ENCODE results near the gene KARS1.
"Not testable (repeated sequence)": the region's sequence is repeated elsewhere in the genome, so short reads cannot be mapped to it uniquely, and the experiment has no call there.

The KARS1 gene

DNA sequence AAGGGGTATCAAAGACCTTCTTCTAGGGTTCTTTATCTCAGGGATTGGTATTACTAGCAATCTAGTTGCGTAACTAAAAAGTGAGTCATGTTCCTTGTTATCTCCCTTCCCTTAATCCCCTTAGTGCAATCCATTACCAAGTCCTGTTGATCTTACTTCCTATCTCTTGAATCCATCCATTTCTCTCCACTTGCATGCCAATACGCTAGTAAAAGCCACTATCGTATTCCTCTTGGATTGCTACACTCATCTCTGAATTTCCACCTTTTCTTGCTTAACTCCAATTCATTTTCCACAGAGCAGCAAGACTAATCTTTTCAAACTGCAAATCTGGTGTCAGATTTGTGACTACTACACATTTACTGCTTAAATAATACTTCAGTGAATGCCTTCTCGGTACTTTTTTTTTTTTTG, 22.5 kb downstream of the KARS1 start:
- DNase-seq (ENCODE audit: low read depth), result no peak

DNA sequence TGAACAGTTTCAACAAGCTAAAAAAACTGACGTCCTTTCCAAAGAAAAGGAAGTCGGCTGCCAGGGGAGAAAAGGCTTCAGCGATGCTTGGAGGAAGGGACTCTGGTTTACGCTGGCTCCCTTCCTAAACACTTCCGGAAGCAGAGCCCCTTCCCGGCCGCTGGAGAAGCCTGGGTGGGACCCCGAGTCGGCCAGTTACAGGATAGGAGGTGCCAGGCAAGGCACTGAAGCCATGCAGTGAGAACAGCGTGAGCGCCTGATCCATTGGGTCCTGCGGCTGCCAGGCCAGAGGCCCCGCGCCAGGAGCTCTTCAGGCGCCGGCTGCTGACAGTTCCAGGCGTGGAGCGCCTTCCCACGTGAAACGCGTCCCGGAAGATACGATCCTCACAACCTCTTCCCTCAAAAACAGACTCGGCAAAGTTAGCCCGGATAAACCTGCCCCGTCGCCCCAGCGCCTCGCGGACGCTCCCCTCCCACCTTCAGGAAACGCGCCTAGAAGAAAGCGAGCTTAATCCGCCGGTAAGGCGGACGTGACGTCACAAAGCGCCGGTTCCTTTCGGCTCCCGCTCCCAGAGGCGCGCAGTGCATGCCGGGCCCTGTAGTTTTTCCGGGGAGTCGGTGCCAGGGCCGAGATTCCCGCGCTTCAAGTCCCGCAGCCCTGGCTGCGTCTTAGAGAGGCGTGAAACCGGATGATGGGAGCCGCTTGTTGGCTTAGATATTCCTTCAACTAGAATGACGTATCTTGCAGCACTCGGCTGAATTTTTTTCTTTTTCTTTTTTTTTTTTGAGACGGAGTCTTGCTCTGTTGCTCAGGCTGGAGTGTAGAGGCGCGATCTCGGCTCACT, 24.5 kb downstream of the KARS1 start, which contains the start of gene ADAT1:
ADAT1 (minus strand) TSS at position 521 of the 845 bp plus-strand sequence. CDS start 2,482 bp downstream, outside the sequence.
- DNase-seq (ENCODE audit: low read depth), result peak; percentile 96

DNA sequence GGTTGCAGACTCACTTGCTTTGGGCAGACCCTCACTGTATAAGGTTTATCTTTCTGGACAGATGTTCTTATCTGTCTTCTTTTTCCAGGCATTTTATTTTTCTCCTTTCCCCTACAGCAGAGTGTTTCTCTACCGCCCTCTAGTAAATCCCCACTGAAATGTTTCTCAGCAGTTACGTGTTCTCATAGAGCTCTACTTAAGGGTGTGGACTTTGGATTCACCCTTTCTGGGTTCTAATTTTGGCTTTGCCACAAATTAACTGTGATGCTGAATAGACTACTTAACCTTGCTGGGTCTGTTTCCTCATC, 26.3 kb downstream of the KARS1 start:
- no peak for DNase-seq (ENCODE audit: low read depth)

DNA sequence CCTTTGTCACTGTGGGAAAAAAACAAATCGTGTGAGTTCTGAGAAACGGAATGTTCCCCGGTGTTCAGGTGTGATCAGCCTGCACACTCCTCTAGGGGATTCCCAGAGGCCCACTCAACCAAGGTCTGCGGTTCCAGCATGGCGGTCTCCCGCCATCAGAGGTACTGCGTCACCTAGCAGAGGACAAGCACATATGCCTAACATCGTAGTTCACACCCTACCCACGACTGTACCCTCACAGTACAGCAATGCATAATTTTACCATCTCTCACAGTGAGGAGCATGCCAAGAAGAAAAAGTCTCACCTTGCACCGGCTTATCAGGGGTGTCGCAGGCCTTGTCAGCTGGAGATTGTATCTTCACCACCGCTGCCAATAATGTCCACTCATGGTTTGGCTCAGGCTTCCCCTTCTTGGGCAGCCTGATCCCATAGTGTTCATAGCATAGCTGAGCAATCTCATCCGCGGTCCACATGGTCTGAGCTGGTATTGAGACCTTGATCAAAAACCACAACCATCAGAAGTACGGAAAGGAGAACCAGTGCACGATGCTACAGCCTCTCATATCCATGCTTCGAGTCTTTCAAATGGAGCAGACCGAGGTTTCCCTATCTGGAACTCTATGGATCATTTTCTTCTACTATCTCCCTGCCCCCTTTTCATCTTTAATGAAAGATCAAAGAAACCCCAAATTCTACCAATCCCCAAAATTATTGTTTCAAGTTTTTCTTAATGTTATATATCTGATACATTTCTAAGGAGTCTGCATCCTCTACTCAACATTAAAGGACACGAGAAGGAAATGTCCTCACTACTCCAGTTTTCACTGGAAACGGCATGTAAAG, 26.9 kb downstream of the KARS1 start:
- DNase-seq (ENCODE audit: low read depth), result peak; percentile 20

DNA sequence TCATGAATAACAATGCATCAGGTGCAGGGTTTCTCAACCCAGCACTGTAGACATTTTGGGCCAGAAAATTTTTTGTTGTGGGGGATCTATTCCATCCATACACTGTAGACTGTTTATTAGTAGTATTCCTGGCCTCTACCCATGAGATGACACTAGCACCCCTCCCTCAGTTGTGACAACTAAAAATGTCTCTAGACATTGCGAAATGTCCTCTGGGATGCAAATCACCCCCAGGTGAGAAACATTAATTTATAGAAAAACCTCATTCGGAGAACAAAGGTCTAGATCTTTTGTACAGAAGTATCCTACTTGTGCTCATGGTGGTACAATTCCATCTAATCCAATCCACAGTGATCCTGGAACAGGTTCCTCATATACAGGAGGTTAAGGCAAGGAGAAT, 28.7 kb downstream of the KARS1 start:
- no peak for DNase-seq (ENCODE audit: low read depth)

DNA sequence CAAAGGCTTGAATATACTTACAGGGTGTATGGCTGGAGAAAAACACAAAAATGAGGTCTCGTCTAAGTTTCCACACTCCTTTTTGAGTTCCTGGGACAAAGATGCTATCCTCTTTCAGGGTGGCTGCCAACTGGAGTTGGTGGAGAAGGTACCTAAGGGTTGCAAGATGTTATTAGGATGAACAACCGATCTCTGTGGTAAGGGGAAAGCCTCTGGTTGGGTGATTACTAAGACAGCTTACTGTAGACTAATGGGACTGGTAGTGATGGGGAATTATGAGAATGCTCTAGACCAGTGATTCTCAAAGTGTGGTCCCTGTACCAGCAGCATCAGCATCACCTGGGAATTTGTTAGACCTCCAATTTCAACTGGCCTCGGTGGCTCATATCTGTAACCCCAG, 30.3 kb downstream of the KARS1 start:
- no peak for DNase-seq (ENCODE audit: low read depth)

DNA sequence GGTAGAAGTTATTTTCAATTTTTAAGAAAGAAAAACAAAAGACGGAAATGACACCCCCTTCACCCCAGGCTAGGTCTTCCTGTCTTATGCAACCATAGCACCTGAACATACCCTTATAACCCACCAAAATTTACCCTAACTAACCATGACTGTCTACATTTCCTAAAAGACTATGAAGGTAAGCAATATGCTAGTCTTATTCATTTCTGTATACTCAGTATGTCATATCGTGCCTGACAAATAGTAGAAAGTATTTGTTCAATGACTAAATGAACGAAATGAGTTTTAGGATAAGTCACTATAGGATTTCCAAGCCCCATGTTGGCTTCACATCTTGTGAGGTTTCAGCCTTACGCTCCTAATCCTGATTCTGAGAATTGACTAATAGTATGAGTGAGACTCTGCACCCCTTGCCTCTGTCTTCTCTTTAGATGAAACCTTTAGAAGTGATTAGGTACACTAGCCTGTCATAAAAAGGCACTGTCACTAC, 30.9 kb downstream of the KARS1 start:
- no peak for DNase-seq (ENCODE audit: low read depth)

DNA sequence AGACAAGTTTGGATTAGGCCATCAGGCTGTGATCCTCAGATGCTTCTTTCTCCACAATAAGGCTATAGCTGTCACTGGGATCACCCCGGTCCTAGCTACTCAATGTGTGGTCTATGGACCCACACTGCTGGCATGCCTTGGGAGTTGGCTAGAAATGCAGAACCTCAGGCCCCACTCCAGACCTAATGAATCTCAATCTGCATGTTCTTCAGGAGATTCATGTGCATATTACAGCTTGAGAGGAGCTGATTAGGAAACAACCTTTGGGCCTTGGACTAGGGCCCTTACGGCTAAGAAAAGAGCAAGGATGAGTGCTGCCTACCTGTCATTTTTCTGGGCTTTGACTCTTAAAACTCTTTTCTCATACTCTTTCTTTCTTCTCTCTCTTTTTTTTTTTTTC, 31.8 kb downstream of the KARS1 start:
- no peak for DNase-seq (ENCODE audit: low read depth)

DNA sequence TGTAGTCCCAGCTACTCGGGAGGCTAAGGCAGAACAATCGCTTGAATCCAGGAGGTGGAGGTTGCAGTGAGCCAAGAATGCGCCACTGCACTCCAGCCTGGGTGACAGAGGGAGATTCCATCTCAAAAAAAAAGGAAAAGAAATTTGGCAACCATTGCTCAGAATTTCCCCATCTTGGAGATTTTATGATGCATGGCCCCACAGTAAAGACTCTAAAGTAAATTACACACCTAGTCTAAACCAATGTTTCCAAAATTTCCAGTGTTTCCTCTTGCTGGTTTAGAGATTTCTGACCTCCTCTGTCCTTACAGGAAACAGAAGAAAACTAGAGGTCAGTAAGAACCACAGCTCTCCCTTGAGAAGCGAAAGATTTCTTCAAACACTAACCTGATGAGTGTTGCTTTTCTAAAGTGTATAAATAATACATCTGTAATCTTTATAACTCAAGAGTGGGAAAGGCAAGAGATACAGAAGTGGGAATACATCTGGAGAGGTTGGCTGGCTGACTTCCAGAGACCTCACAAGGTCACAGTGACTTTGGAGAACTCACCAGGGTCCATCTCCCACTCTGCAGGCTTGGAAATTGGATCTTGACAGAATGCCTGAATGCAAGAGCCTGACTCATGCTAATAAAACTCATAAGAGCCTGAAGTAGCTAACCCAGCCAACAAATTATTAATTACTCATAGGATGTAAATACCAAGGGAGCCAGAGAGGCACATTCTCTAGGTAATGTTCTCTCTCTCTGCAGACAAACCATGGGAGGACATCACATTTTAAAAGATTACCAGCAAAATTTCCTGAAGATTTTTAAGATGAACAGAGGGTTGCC, 33.2 kb downstream of the KARS1 start:
- DNase-seq (ENCODE audit: low read depth), result no peak

DNA sequence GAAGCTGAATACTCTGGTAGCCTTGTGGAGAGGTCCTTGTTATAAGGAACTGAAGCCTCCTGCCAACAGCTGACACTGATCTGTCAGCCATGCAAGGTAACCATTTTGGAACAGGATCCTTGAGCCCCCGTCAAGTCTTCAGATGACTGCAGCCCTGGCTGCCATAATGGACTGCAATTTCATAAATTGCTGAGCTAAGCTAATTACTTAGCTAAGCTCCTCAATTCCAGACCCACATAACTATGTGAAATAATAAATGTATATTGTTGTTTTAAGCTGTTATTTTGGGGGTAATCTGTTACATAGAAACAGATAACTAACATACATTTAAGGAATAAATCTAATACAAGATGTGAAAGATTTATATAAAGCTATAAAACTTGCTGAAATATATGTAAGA, 41.0 kb downstream of the KARS1 start:
- DNase-seq (ENCODE audit: low read depth), result no peak

DNA sequence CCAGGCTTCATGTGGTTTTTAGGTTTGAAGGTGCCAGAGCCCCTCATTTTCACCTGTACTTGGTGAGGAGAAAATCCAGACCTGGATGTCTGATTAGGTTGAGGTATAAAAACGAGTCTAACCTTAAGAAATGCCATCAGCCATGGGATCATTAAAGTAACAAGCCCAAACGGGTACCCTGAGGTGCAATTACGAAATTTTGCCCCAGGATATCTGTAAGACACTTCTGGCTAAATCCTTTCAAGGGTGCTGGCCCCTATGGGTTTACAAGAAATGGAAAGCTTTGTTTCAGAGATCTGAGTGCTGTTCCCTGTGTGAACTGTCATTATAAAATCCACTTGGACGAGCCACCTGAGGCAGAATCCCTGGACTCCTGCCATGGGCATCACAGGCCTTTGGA, 44.2 kb downstream of the KARS1 start:
- DNase-seq (ENCODE audit: low read depth), result no peak

DNA sequence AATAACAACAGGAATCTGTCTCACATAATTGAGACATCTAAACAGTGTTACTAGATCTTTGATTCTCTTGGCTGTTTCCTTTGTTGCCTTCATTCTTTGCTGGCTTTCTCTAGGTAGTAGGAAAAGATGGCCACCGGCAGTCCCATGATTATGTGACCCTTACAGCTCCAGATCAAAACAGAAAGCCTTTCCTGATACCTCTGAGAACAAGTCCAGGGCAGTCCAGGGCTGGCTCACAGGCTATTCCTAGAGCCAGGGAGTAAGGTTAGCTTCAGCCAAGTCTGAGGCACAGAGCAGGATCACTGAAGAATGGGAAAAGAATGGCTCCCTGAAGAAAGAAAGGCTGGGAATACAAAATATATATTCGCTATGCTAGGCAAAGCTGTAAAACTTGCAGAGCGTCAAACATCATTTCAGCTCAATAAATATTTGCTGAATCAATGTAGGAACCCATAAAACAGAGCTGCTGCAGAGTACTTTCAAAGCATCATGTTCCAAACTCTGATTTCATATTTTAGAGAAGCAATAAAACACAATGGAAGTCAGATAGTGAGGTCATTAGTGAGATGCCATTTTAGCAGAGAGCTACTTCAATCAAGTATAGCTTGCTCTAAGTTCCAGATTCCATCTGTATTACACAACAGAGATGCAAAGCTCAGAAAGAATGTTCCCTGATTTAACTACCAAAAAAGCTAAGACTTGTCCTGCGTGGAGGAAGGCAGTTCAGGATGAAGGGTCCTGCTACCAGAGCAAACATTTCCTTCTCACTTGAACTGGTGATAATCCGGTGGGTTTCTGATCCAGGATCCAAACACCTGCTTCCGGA, 47.8 kb downstream of the KARS1 start:
- no peak for DNase-seq (ENCODE audit: low read depth)

DNA sequence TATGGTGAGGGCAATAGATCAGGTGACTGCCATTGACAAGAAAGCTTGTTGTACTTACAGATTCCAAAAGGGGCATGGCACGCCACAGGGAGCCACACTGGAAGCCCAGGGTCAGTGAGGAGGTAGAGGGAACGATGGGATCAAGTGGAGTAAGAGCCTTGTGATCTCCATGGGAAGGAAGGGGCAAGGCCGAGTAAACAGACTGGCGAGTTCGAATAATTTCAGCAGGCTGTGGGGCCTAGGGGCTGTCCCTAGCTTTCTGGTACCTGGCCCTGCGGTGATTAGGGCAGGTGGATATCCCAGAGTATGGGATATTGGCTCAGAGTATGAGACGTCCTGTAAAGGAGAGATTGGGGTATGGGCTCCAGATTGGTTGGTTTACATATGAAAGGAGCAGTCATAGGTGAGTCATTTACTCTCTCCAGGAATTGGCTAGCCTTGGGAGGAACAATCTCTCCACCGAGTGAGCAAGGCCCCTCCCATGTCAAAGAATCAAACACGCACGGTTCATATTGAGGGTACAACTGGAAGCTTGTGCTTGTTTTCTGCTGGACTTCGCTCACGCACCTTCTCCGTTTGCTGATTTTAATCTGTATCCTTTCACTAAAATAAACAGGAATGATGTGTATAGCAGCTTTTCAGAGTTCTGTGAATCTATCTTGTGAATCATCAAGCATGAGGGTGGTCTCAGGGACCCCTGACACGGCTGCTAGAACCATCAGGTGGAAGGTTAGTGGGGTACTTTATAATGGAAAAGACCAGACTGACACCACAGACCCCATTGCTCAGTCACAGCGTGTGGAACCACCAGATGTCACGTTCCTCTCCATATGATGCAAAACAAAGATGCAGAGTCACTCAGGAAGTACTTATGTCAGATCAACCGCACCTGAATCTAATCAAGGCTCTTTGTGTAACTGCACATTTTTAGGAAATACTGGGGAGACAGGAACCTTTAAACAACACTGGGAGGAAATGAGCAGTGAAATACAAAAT, 53.3 kb downstream of the KARS1 start:
- DNase-seq (ENCODE audit: low read depth), result no peak

DNA sequence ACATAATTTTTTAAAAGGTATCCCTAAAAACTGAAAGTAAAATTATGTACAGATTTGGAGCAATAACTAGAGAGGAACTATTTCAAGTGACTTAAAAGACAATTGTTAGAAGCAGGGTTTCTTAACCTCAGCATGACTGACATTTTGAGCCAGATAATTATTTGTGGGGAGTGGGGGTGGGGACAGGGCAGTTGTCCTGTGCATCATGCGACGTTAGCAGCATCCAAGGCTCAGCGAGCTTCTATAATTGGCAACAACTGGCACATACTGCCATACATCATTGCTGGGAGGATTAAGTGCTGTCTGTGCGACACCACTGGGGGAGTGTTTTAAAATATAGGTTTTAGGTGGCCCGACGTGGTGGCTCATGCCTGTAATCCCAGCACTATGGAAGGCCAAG, 54.2 kb downstream of the KARS1 start:
- DNase-seq (ENCODE audit: low read depth), result no peak

DNA sequence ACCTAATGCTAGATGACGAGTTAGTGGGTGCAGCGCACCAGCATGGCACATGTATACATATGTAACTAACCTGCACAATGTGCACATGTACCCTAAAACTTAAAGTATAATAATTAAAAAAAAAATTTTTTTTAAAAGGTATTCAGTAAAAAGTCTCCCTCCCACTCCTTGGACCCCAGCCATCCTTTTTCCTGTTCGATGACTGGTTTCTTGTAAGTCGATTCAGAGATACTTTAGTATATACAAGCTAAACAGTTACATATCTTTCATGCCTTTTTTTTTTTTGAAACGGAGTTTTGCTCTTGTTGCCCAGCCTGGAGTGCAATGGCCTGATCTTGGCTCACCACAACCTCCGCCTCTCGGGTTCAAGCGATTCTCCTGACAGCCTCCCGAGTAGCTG, 55.5 kb downstream of the KARS1 start:
- not testable (repeated sequence) for DNase-seq (ENCODE audit: low read depth)

DNA sequence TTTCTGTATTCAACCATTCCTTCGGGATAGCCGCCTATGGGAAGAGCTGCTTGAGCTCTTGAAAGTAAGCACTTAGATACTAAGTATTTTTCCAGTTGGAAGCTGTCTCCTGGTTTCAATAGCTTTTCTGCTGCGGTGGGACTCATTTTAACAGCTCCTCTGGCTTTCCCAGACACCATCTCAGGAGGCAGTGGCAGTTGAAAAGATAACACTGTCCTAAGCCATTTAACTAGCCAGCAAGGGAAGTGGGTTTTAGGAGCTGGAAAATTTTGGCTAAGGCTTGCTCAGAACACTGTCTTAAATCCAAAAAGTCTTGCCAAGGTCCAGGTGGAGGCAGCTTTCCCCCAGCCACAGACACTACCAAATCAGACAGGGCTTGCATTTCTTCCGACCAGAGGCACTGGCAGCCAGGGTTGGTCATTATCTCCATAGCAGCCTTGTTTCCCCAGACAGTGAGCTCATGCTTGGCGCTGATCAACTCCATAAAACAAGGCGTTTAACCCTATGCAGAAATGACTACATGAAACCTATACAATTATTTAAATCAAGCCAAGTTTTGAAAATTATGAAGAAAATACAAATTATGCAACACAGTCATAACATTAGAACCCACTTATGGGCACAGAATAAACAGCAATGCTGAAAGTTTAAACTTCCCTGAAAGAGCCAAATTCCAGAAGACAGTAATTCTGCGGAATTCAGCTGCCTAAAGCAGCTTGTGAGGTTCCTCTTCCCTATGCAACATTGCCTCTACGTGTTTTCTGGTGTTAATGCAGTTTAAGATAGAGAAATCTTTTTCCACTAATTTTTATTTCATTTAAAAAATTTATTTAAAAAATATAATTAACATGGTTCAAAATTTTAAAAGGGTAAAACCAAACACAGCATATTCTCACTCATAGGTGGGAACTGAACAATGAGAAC, 56.3 kb downstream of the KARS1 start:
- no peak for DNase-seq (ENCODE audit: low read depth)

DNA sequence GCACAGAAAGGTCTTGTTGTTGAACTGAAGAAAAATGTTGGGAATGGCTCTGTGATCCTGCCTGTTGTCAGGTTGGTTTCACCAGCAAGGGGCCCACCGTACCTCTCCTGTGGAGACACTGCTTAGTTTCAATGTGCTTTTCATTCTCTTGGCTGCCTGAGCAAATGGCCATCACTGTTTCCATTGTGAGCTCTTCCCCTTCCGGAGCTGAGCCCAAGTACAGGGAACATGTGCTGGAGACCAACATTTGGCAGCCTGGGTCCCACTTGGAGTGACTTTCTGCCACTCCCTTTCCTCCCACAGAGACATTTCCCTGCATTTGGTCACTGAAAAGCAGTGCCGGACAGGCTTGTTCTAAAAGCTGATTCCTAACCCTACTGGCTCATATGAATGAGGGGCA, 58.2 kb downstream of the KARS1 start:
- DNase-seq (ENCODE audit: low read depth), result no peak

DNA sequence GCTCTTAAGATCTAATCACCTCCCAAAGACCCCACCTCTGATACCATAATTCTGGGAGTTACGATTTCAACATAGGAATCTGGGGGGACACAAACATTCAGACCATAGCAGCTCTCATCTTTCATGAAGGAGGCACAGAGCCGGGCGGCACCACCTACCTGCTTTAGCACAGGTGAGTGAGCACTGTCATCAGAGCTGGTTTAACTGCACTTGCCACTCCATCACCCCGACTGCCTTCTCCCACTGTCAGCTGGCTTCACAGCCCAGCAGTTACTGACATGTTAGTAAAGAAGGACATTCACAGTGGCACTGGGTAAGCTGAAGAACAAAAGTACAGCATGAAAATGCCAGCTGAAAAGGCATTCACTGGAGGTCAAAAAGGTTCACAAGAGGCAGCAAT, 58.7 kb downstream of the KARS1 start:
- DNase-seq (ENCODE audit: low read depth), result no peak

DNA sequence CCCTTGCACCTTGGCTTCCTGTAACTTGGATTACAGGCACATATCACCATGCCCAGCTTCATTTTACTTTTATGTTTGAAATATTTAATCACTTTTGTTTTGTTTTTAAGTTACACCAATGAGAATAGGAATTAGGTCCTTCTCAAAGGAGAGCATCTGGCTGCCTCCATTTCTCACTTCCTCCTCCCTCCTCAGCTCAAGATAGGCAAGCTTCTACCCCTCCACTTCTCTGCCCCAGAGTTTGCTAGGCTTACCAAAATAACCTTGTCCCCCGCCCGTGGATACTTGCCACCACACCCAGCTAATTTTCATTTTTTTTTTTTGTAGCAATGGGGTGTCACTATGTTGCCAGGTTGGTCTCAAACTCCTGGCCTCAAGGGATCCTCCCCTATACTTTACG, 63.4 kb downstream of the KARS1 start:
- DNase-seq (ENCODE audit: low read depth), result no peak

Measured in activated T-helper 1 cell treated with Interleukin-2 at 50 U/mL for 16 hours (primary cell).